Activated CD4-positive, alpha-beta T cell treated with anti-CD3 and anti-CD28 coated beads, Interleukin-2, amount 10 ng/mL, durations not matched to agents 7 days and 5 days (primary cell): ENCODE data around the gene TMX1. TPM values are rescaled to one million over a fixed set of nuclear protein-coding genes. Genes with fewer than 3 reads are reported as not detected.
"Not testable (repeated sequence)": the region's sequence is repeated elsewhere in the genome, so short reads cannot be mapped to it uniquely, and the experiment has no call there.

Source experiments
- CTCF ChIA-PET: fragments of 350-600 bp; sonication (Branson Sonifier 250); formaldehyde crosslinking; loops from one replicate; lab custom pipeline; 2021; ENCODE audit warnings: antibody characterized with exemption; lab: Charles Lee
- POLR2A ChIA-PET: fragments of 350-600 bp; sonication (Branson Sonifier 250); formaldehyde crosslinking; loops from one replicate; lab custom pipeline; 2021; ENCODE audit warnings: antibody characterized with exemption; lab: Charles Lee
- DNase-seq: peaks from one replicate; pipeline ENCODE4 v3.0.0-alpha.2; 2020
- H3K27ac Mint-ChIP-seq: one replicate; pipeline ENCODE4 v1.8.0; 2021; ENCODE audit warnings: mild to moderate bottlenecking, moderate library complexity, mixed read lengths
- H3K27me3 Mint-ChIP-seq: one replicate; pipeline ENCODE4 v1.8.0; 2021; ENCODE audit warnings: mixed read lengths
- H3K36me3 Mint-ChIP-seq: one replicate; pipeline ENCODE4 v1.8.0; 2021; ENCODE audit warnings: low read depth, mixed read lengths
- H3K4me1 Mint-ChIP-seq: one replicate; pipeline ENCODE4 v1.8.0; 2021; ENCODE audit warnings: mixed read lengths
- H3K4me3 Mint-ChIP-seq: one replicate; pipeline ENCODE4 v1.8.0; 2021; ENCODE audit warnings: mild to moderate bottlenecking, moderate library complexity, mixed read lengths
- H3K9me3 Mint-ChIP-seq: one replicate; pipeline ENCODE4 v1.8.0; 2021; ENCODE audit warnings: mixed read lengths
- total RNA-seq, 2 experiments: library from RNA; stranded (reverse); gene quantifications; one replicate each; pipeline ENCODE4 v1.2.3, GENCODE V29; 2021

The TMX1 gene
- total RNA-seq, 2 experiments from 2014 or later, result 48.1 to 50.6 TPM

DNA sequence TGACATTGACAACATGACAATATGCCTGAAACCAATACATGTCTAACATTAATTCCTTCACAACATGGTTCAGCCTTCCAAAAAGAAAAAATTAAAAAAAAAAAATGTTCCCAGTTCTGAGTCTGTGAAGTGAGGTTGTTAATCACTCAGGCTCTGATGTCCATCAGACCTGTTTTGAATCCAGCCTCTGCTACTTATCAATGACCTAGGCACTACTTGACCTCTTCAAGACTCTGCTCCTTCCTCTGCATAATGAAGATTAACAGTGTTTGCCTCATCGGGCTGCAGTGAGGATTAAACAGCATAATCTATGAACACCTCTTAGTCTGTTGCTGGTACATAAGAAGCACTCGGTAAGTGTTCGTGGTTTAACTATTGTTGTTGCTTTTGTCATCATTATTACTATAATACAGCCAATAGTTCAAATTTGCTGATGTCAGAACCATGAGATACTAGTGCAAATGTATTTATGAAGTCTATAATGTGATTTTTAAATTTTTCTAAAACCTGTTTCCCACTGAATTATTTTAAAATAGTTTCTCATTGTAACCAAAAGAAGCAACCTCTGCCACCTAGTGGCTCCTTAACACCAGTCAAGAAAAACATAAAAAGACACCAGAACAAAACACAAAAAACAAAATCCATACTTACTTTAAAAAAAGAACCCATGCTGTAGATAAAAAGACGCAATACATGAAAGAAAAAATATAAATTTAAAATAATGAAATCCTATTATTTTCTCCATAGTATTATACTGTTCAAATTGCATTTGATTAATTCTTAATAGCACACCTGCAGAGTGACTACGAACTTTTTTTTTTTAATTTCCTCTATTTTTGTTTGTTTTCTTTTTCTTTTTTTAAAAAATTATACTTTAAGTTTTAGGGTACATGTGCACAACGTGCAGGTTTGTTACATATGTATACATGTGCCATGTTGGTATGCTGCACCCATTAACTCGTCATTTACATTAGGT, 20.3 kb upstream of the TMX1 start:
- ChIA-PET POLR2A (no interaction called here), CTCF (no interaction called here)
- Mint-ChIP-seq H3K4me3 (no peak overlapping the region), H3K4me1 (no peaks in the 10 kb centered on the region), H3K36me3 (no peaks in the 10 kb centered on the region), H3K27me3 (peaks cover 2% of the 10 kb centered on the region), H3K9me3 (peaks cover 8% of the 10 kb centered on the region), H3K27ac (no peak overlapping the region)
- no peak for DNase-seq

DNA sequence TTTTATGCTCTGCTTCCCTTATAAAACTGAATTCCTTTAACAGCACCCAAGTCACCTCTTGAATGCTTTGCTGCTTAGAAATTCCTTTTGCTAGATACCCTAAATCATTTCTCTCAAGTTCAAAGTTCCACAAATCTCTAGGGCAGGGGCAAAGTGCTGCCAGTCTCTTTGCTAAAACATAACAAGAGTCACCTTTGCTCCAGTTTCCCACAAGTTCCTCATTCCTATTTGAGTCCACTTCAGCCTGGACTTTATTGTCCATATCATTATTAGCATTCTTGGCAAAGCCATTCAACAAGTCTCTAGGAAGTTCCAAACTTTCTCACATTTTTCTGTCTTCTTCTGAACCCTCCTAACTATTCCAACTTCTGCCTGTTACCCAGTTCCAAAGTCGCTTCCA, 16.6 kb upstream of the TMX1 start:
- POLR2A ChIA-PET, DNase-seq, H3K9me3 Mint-ChIP-seq, CTCF ChIA-PET, H3K27me3 Mint-ChIP-seq, H3K4me3 Mint-ChIP-seq, H3K27ac Mint-ChIP-seq, H3K4me1 Mint-ChIP-seq, H3K36me3 Mint-ChIP-seq: not testable (repeated sequence)

DNA sequence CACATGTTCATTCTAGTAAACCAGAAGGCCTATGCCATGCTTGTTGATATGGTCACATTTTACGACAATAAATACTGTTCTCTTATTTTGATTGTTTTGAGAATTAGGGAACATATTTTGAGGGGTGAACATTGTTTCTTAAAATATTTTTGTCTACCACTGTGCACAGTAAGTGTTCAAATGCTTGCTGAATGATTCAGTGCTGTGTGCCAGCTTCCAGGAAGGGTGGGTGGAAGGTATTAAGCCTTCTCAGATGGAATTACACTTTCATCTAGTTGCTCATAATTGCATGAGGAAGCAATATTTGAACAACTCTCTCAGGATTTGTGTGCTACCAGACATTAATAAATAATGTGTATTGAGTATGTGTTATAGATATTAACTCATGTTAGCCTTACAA, 15.5 kb upstream of the TMX1 start:
- no peak for DNase-seq
- no peak overlapping the region for H3K4me3 Mint-ChIP-seq
- H3K27ac Mint-ChIP-seq, result no peak overlapping the region
- POLR2A ChIA-PET, result no interaction called here
- H3K9me3 Mint-ChIP-seq, result peaks cover 8% of the 10 kb centered on the region
- no peaks in the 10 kb centered on the region for H3K27me3 Mint-ChIP-seq
- no peaks in the 10 kb centered on the region for H3K36me3 Mint-ChIP-seq
- no peaks in the 10 kb centered on the region for H3K4me1 Mint-ChIP-seq
- CTCF ChIA-PET, result no interaction called here

DNA sequence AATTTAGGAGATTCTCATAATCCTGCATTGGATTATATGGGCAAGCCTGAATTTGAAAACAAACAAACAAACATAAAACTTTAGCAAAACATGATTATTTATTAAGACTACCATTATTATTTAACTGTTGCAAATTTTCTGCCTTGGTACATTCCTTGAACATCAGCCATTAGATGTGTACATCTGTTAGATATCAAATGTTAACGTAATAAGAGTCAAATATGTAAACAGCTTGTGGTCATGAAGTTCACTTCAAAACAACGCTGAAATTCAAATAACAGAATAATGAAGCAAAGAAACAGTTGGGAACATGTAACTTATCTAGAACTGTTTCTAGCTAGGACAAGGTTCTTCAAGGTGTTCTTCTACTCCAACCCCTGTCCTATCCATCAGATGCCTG, 14.3 kb upstream of the TMX1 start:
- H3K4me1 Mint-ChIP-seq, result no peaks in the 10 kb centered on the region
- no peaks in the 10 kb centered on the region for H3K27me3 Mint-ChIP-seq
- DNase-seq, result no peak
- ChIA-PET CTCF (no interaction called here), POLR2A (no interaction called here)
- H3K27ac Mint-ChIP-seq, result no peak overlapping the region
- no peaks in the 10 kb centered on the region for H3K36me3 Mint-ChIP-seq
- peaks cover 8% of the 10 kb centered on the region for H3K9me3 Mint-ChIP-seq
- H3K4me3 Mint-ChIP-seq, result no peak overlapping the region

DNA sequence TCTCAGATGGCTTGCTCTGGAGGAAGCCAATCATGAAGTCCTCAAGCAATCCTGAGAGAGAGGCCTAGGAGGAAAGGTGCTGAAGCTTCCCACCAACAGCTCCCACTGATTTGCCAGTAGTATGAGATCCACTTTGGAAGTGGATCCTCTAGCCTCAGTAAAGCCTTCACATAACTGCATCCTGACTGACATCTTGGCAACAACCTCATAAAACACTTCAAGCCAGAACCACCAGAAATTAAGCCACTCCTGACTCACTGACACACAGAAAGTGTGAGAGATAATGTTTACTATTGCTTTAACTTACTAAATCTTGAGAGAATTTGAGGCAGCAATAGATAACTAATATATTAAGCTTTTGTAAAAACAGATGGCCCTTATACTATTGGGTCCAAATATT, 11.7 kb upstream of the TMX1 start:
- Mint-ChIP-seq H3K4me1 (no peaks in the 10 kb centered on the region), H3K27me3 (no peaks in the 10 kb centered on the region), H3K4me3 (no peak overlapping the region), H3K27ac (no peak overlapping the region), H3K9me3 (peaks cover 1% of the 10 kb centered on the region), H3K36me3 (no peaks in the 10 kb centered on the region)
- ChIA-PET POLR2A (no interaction called here), CTCF (interaction anchor here (0.6 to 1.2 kb wide), 2 partner anchors 12 to 37 kb away, joined by 3 to 7 read pairs; partner anchors contain the start of gene TMX1)
- DNase-seq, result no peak

DNA sequence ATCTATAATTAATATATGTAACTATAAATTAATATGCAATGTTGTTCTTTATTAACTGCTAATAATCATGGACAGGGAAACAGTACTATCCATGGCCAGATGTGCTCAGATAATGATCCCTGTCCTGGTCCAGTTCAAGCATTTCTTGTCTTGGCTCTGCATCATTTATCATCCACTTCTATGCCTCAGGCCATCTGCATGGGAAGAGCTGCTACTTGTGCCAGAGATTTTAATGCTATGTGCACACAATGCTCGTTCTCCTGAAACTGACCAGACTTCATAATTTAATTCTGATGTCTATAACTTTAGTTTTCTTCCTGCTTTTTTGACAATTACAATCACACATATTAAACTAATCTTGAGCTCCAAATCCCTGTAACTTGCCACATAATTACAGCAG, 11.2 kb upstream of the TMX1 start:
- CTCF ChIA-PET, result interaction anchor here (1.2 kb wide), 1 partner anchor 11 kb away, joined by 3 read pairs; the partner anchor contains the start of gene TMX1
- Mint-ChIP-seq H3K4me1 (no peaks in the 10 kb centered on the region), H3K36me3 (no peaks in the 10 kb centered on the region), H3K27me3 (no peaks in the 10 kb centered on the region), H3K4me3 (no peak overlapping the region), H3K27ac (no peak overlapping the region), H3K9me3 (no peaks in the 10 kb centered on the region)
- no peak for DNase-seq
- POLR2A ChIA-PET, result no interaction called here

DNA sequence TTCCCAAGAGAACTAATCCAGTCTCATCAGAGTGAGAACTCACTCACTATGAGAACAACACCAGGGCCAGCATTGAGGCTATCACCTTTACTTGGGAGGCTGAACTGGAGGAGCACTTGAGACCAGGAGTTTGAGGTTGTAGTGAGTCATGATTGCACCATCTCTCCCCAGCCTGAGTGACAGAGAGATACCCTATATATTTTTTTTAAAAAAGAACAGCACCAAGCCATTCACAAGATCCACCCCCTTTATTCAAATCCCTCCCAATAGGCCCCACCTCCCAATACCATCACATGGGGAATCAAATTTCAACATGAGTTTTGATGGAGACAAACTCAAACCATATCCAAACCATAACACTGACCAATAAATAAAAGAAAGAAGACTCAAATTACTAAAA, 3.7 kb upstream of the TMX1 start:
- peaks cover 8% of the 10 kb centered on the region for H3K4me1 Mint-ChIP-seq
- no peaks in the 10 kb centered on the region for H3K27me3 Mint-ChIP-seq
- H3K4me3 Mint-ChIP-seq, result no peak overlapping the region
- ChIA-PET POLR2A (no interaction called here), CTCF (no interaction called here)
- H3K27ac Mint-ChIP-seq, result no peak overlapping the region
- H3K9me3 Mint-ChIP-seq, result peaks cover 3% of the 10 kb centered on the region
- DNase-seq, result no peak
- peaks cover 2% of the 10 kb centered on the region for H3K36me3 Mint-ChIP-seq

DNA sequence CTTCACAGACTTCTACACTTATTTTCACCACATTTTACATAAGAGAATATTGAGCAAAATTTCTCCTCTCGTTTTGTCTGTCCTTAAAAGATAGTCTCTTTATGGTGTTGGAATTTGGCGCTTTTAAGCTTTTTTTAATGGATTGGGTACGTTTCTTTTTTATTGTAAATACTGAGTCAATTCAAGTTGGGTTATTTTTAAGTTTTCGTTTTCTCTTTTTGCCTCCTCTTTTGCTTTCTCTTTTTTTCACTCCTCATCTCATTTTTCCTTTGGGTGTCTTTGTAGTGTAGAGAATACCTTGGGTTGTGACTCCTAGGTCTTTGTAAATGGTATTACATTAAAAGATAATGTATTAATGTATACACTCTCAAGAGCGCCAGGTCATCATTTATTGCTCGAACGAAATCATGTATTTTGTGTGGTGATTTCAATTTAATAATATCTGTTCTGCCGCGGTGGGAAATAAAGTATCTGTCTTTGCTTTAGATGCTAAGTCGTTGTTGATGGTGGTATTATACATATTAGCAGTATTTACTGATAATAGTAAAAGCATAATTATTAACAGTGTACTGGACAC, 845 bp downstream of the TMX1 start:
- no peak for DNase-seq
- peaks cover 41% of the 10 kb centered on the region for H3K4me1 Mint-ChIP-seq

DNA sequence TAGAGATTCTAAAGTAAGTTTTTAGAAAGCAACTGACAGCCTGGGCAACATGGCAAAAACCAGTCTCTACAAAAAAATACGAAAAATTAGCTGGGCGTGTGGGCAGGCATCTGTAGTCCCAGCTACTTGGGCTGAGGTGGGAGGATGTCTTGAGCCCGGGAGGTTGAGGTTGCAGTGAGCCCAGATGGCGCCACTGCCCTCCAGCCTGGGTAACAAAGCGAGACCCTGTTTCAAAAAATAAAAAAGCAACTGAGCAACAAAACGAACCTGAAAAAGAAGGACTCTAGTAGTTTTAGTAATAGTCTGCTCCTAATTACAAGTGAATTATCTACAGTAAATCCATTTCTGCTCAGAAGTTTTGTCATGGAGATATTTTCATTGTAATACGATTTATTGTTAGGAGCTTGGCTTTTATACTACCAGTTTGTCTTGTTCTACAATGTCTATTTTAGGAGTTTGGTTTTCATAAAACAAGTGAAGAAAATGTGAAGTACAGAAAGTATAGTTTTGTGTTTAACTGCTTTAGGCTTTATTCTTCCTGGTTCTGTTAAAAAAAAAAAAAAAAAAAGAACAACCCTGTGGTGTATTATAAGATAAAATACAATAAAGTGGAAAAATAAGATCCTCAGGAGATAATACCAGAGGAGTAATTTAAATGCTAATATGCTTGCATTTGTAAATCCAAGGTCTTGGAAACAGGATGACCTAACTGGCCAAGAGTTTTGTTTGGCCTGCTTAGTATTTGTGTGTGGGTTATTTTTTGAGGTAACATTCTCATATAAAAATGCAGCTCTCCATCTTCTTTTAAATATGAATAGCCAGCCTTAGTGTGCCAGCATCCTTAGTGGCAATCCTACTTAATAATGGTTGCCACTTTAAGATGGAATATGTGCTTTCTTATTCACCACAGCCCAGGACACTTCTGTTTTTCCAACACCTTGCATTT, 2.8 kb downstream of the TMX1 start:
- no peaks in the 10 kb centered on the region for H3K27me3 Mint-ChIP-seq
- no peaks in the 10 kb centered on the region for H3K9me3 Mint-ChIP-seq
- H3K4me3 Mint-ChIP-seq, result no peak overlapping the region
- POLR2A ChIA-PET, result no interaction called here
- H3K36me3 Mint-ChIP-seq, result peaks cover 28% of the 10 kb centered on the region
- H3K4me1 Mint-ChIP-seq, result peaks cover 45% of the 10 kb centered on the region
- DNase-seq, result no peak
- CTCF ChIA-PET, result no interaction called here
- H3K27ac Mint-ChIP-seq, result no peak overlapping the region

More for the DNA sequence above, 845 bp downstream of the TMX1 start:
- peaks cover 3% of the 10 kb centered on the region for H3K9me3 Mint-ChIP-seq
- H3K36me3 Mint-ChIP-seq, result peaks cover 18% of the 10 kb centered on the region
- H3K4me3 Mint-ChIP-seq, result no peak overlapping the region
- H3K27ac Mint-ChIP-seq, result no peak overlapping the region
- H3K27me3 Mint-ChIP-seq, result no peaks in the 10 kb centered on the region
- CTCF ChIA-PET, result no interaction called here
- POLR2A ChIA-PET, result interaction anchor here (1.1 kb wide), 1 partner anchor 147 kb away, joined by 3 read pairs; no protein-coding TSS in a partner anchor

DNA sequence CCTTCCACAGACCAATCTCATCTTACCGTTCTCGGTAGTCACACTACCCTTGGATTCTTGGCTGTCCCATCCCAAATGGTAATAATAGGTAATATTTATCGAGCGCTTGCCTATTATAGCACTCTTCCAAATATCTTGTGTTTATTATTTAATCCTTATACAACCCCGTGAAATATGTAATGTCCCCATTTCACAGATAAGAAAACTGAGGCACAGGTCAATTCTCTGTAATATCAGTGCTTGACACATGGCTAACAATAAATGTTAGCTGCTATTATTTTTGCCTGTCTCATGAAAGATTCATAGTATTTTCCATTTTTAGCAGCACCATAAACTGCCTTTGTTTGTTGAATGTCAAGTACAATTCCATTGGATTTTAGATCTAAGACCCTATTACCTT, 4.5 kb downstream of the TMX1 start:
- no peak overlapping the region for H3K4me3 Mint-ChIP-seq
- DNase-seq, result no peak
- no peaks in the 10 kb centered on the region for H3K9me3 Mint-ChIP-seq
- peaks cover 41% of the 10 kb centered on the region for H3K36me3 Mint-ChIP-seq
- CTCF ChIA-PET, result no interaction called here
- no peaks in the 10 kb centered on the region for H3K27me3 Mint-ChIP-seq
- POLR2A ChIA-PET, result no interaction called here
- peaks cover 40% of the 10 kb centered on the region for H3K4me1 Mint-ChIP-seq
- no peak overlapping the region for H3K27ac Mint-ChIP-seq

DNA sequence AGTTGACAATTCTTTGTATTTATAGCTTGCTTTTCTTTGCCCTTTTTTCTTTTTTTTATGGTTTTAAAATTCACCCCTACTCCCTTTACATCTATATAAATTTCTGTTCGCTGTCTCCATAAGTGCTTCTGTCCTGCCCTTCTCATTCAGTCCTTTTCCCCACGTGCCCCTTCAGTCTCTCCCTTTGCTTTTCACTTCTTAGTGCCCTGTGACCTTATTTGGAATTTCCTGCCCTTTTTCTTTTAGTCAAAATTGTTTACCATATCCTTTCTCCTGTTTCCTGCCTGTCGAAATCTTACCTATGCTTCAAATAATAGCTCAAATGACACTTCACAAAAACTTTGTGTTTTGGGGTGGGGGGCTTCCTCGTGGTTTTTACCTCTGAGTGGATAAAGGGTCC, 6.0 kb downstream of the TMX1 start:
- ChIA-PET POLR2A (interaction anchor here (0.6 kb wide), 1 partner anchor 579 kb away, joined by 3 read pairs; no protein-coding TSS in a partner anchor), CTCF (no interaction called here)
- no peak overlapping the region for H3K4me3 Mint-ChIP-seq
- H3K4me1 Mint-ChIP-seq, result peaks cover 40% of the 10 kb centered on the region
- H3K27ac Mint-ChIP-seq, result no peak overlapping the region
- H3K9me3 Mint-ChIP-seq, result no peaks in the 10 kb centered on the region
- H3K36me3 Mint-ChIP-seq, result peaks cover 55% of the 10 kb centered on the region
- no peaks in the 10 kb centered on the region for H3K27me3 Mint-ChIP-seq
- DNase-seq, result no peak
